Activated T-cell treated with anti-CD3 and anti-CD28 coated beads, Interleukin-2, amount 50 U/mL, for 24 hours (primary cell): ENCODE results near the gene TPD52L1.
"Not testable (repeated sequence)": the region's sequence is repeated elsewhere in the genome, so short reads cannot be mapped to it uniquely, and the experiment has no call there.

Experiments used
- DNase-seq: peaks from one replicate; pipeline ENCODE4 v3.0.0-alpha.2; 2020
- H3K27ac Mint-ChIP-seq: 2 replicates; pipeline ENCODE4 v1.8.0; 2020; ENCODE audit warnings: mild to moderate bottlenecking, mixed read lengths
- H3K27me3 Mint-ChIP-seq: 2 replicates; pipeline ENCODE4 v1.8.0; 2020; ENCODE audit warnings: mixed read lengths
- H3K36me3 Mint-ChIP-seq: 2 replicates; pipeline ENCODE4 v1.8.0; 2020; ENCODE audit warnings: low read depth, mixed read lengths
- H3K4me1 Mint-ChIP-seq: 2 replicates; pipeline ENCODE4 v1.8.0; 2020; ENCODE audit warnings: low read depth, mixed read lengths
- H3K4me3 Mint-ChIP-seq: 2 replicates; pipeline ENCODE4 v1.8.0; 2020; ENCODE audit warnings: mild to moderate bottlenecking, moderate library complexity, mixed read lengths
- H3K9me3 Mint-ChIP-seq: 2 replicates; pipeline ENCODE4 v1.8.0; 2020; ENCODE audit warnings: mixed read lengths

Gene TPD52L1

DNA sequence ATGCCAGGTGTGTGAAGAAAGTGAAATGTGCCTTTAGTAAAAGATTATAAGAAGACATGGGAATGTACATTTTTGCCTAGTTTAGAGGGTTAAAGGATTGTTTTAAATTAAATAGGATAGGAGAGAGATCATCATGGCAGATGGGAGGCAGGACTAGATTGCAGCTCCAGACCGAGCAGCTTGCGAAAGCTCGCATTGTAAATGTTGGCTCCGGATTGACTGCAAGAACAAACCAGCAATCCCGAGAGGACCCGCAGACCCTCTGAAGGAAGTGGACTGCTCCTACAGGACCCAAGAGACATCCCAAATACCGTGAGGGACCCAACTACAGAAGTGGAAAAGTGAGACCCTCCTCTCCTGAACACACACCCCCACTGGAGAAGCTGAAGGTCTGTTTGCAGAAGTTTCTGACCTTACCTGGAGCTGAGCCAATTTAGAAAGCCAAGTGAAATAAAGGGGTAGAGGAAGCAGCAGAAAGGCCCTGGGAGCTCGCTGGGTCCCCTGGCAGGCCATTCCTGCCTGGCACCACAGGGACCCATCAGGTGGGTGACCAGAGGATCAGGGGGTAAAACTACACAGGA, 30.0 kb upstream of the TPD52L1 start:
- H3K4me1 Mint-ChIP-seq: no peaks in the 10 kb centered on the region
- peaks cover 24% of the 10 kb centered on the region for H3K27me3 Mint-ChIP-seq
- no peak overlapping the region for H3K27ac Mint-ChIP-seq
- H3K9me3 Mint-ChIP-seq: no peaks in the 10 kb centered on the region
- DNase-seq: no peak
- H3K36me3 Mint-ChIP-seq: no peaks in the 10 kb centered on the region
- H3K4me3 Mint-ChIP-seq: no peak overlapping the region

DNA sequence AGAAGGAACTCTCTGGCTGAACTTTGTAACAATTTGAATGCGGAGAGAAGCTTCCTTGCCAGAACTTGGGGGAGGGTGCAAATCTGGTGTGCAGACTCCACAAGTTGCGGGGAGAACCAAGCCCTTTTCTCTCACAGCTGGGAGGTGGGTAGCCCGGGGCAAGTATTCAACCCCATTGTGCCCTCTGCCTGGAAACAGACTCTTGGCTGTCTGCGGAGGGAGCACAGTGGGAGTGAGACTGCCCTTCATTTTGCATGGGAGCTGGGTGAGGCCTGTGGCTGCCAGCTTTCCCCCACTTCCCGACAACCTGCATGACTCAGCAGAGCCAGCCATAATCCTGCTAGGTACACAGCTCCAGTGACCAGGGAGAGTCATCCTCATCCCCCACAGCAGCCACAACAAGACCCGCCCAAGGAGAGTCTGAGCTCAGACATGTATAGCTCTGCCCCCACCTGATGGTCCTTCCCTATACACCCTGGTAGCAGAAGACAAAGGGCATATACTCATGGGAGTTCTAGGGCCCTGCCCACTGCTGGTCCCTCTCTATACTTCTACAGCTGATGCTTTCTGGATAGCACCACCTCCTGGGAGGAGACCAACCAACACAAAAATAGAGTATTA, 29.4 kb upstream of the TPD52L1 start:
- DNase-seq: no peak

DNA sequence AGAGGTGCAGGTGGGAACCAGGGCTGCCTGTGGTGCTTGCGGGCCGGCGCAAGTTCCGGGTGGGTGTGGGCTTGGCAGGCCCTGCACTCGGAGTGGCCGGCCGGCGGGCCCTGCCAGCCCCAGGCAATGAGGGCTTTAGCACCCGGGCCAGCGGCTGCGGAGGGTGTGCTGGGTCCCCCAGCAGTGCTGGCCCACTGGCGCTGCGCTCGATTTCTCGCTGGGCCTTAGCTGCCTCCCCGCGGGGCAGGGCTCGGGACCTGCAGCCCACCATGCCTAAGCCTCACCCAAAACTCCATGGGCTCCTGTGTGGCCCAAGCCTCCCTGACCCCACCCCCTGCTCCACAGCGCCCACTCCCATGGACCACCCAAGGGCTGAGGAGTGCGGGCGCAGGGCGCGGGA, 27.7 kb upstream of the TPD52L1 start:
- H3K9me3 Mint-ChIP-seq, H3K27ac Mint-ChIP-seq, H3K4me1 Mint-ChIP-seq, H3K4me3 Mint-ChIP-seq, H3K36me3 Mint-ChIP-seq, DNase-seq: not testable (repeated sequence)
- peaks cover 20% of the 10 kb centered on the region for H3K27me3 Mint-ChIP-seq

More for the DNA sequence above, 29.4 kb upstream of the TPD52L1 start:
- Mint-ChIP-seq H3K9me3 (no peaks in the 10 kb centered on the region), H3K36me3 (no peaks in the 10 kb centered on the region), H3K27ac (no peak overlapping the region), H3K4me1 (no peaks in the 10 kb centered on the region), H3K4me3 (no peak overlapping the region), H3K27me3 (peaks cover 24% of the 10 kb centered on the region)

GRCh38 chr6:125129354-125129753, 24.2 kb upstream of the TPD52L1 start:
- no peaks in the 10 kb centered on the region for H3K4me1 Mint-ChIP-seq
- H3K27me3 Mint-ChIP-seq: peaks cover 6% of the 10 kb centered on the region
- H3K4me3 Mint-ChIP-seq: no peak overlapping the region
- H3K36me3 Mint-ChIP-seq: no peaks in the 10 kb centered on the region
- H3K27ac Mint-ChIP-seq: no peak overlapping the region
- no peaks in the 10 kb centered on the region for H3K9me3 Mint-ChIP-seq
- no peak for DNase-seq

DNA sequence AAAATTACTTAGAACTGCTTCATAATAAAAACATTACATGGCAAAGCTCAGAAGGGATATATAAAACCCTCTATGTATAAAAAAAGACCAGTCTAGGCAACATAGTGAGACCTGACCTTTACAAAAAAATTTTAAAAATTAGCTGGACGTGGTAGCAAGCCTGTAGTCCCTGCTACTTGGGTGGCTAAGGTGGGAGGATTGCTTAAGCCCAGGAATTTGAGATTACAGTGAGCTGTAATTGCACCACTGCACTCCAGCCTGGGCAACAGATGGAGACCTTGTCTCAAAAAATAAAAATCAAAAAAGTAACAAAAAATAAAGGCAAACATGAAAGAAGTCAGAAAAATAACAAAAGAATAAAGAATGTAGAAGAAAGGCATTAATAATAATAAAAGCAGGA, 21.5 kb upstream of the TPD52L1 start:
- Mint-ChIP-seq H3K36me3 (no peaks in the 10 kb centered on the region), H3K27me3 (peaks cover 2% of the 10 kb centered on the region), H3K27ac (no peak overlapping the region), H3K4me1 (no peaks in the 10 kb centered on the region), H3K9me3 (no peaks in the 10 kb centered on the region), H3K4me3 (no peak overlapping the region)
- no peak for DNase-seq

DNA sequence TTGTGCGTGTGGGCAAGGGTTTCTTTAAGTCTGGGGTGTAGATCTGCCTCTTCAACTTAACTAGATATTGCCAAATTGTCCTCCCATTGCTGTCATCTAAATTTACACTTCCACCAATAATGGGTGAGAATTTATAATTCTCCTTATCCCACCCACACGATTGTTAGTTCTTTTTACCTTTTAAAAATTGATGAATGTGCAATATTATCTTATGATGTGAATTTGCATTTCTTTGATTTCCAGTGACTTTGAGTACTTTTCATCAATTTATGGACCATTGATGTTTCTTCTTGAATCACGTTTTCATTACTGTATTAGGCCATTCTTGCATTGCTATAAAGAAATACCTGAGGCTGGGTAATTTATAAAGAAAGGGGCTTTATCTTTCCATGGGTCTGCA, 17.2 kb upstream of the TPD52L1 start:
- peaks cover 3% of the 10 kb centered on the region for H3K27me3 Mint-ChIP-seq
- H3K27ac Mint-ChIP-seq: no peak overlapping the region
- H3K4me3 Mint-ChIP-seq: no peak overlapping the region
- H3K36me3 Mint-ChIP-seq: no peaks in the 10 kb centered on the region
- no peaks in the 10 kb centered on the region for H3K4me1 Mint-ChIP-seq
- H3K9me3 Mint-ChIP-seq: no peaks in the 10 kb centered on the region
- no peak for DNase-seq

GRCh38 chr6:125138083-125138482, 15.5 kb upstream of the TPD52L1 start:
- DNase-seq: no peak
- H3K4me1 Mint-ChIP-seq: no peaks in the 10 kb centered on the region
- no peaks in the 10 kb centered on the region for H3K9me3 Mint-ChIP-seq
- no peak overlapping the region for H3K4me3 Mint-ChIP-seq
- H3K36me3 Mint-ChIP-seq: no peaks in the 10 kb centered on the region
- peaks cover 6% of the 10 kb centered on the region for H3K27me3 Mint-ChIP-seq
- H3K27ac Mint-ChIP-seq: no peak overlapping the region

GRCh38 chr6:125140808-125141207, 12.8 kb upstream of the TPD52L1 start:
- Mint-ChIP-seq H3K27ac (no peak overlapping the region), H3K4me3 (no peak overlapping the region), H3K4me1 (no peaks in the 10 kb centered on the region), H3K36me3 (no peaks in the 10 kb centered on the region), H3K27me3 (peaks cover 9% of the 10 kb centered on the region), H3K9me3 (no peaks in the 10 kb centered on the region)
- DNase-seq: no peak

DNA sequence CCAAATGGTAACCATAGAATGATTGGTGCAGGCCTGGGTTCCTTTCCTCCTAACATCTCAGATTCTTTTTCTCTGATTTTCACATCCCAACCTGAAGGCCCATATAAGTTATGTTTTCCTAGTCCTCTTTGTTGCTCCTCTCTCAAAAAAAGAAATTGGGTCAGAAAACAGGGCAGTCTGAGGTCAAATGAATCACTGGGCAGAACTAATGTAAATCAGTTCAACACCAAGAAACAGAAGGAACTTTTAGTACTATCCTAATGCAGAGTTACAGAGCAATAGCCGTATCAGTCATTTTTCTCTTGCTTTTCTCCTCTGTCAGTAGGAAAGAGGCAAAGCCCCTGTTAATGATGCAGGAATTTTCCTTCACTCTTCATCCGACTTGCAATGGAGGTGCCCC, 11.0 kb upstream of the TPD52L1 start:
- no peaks in the 10 kb centered on the region for H3K9me3 Mint-ChIP-seq
- H3K27ac Mint-ChIP-seq: no peak overlapping the region
- no peak for DNase-seq
- no peaks in the 10 kb centered on the region for H3K36me3 Mint-ChIP-seq
- peaks cover 22% of the 10 kb centered on the region for H3K27me3 Mint-ChIP-seq
- H3K4me3 Mint-ChIP-seq: no peak overlapping the region
- no peaks in the 10 kb centered on the region for H3K4me1 Mint-ChIP-seq

DNA sequence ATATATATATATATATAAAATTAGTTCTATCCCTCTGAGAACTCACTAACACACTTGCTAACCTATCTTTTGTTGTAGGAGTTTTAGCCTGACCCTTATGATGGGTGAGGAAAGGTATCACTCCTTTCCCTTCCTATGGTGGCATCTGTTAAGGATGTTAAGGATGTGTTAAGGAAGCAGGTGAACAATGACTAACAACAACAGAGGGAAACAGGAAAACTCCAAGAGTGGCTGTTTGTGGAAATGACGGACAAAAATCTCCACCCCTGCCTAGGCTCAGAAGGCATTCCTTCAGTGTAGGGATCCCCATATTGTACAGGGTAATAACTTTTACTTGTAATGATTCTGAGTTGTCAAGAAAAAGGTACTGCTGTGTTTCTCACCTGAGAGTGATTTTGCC, 8.8 kb upstream of the TPD52L1 start:
- H3K27ac Mint-ChIP-seq: no peak overlapping the region
- H3K4me3 Mint-ChIP-seq: no peak overlapping the region
- no peak for DNase-seq
- H3K9me3 Mint-ChIP-seq: no peaks in the 10 kb centered on the region
- peaks cover 33% of the 10 kb centered on the region for H3K27me3 Mint-ChIP-seq
- no peaks in the 10 kb centered on the region for H3K36me3 Mint-ChIP-seq
- H3K4me1 Mint-ChIP-seq: no peaks in the 10 kb centered on the region

DNA sequence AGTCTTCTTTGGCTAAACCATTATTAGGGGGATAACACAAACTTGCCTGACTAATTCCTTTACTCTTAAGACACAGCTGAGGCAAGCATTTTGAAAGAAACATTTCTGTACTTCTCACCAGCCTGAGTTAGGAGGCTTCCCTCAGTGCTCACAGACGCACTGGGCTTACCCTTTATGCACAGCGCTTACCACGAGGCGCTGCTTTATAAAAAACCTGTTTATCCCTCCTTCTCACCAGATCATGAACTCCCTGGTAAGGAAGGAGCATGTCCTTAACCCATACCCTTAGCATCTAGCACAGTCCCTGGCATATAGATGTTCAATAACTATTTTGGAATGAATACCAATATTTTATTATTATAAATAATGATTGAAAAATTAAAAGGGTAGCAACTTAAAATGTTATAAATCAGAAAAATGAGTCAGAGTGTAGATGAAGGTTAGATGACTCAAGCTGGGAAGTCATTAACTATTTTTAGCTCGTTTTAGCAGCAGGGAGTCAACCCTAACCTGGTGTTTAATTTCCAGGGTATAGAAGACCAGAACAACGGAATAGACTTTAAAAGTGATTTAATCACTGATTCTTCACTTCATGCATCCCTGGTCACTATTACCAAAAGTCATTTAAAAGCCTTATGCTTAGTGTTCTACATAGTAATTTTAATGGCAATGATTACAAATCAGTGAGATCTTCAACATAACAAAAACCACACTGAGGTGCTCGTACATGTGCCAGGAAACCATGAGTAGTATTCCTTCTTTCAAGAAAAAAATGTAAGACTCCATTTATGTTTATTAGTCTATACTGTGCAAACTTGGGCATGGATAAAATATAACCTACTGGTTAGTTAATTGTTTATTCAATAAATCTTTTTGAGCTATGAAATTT, 4.1 kb upstream of the TPD52L1 start:
- no peaks in the 10 kb centered on the region for H3K9me3 Mint-ChIP-seq
- no peak overlapping the region for H3K4me3 Mint-ChIP-seq
- H3K27me3 Mint-ChIP-seq: peaks cover 67% of the 10 kb centered on the region
- H3K36me3 Mint-ChIP-seq: no peaks in the 10 kb centered on the region
- DNase-seq: no peak
- peaks cover 6% of the 10 kb centered on the region for H3K4me1 Mint-ChIP-seq
- H3K27ac Mint-ChIP-seq: no peak overlapping the region

GRCh38 chr6:125151700-125152099, 1.9 kb upstream of the TPD52L1 start:
- peaks cover 9% of the 10 kb centered on the region for H3K4me1 Mint-ChIP-seq
- DNase-seq: no peak
- H3K9me3 Mint-ChIP-seq: no peaks in the 10 kb centered on the region
- no peak overlapping the region for H3K27ac Mint-ChIP-seq
- peaks cover 78% of the 10 kb centered on the region for H3K27me3 Mint-ChIP-seq
- no peak overlapping the region for H3K4me3 Mint-ChIP-seq
- H3K36me3 Mint-ChIP-seq: no peaks in the 10 kb centered on the region

DNA sequence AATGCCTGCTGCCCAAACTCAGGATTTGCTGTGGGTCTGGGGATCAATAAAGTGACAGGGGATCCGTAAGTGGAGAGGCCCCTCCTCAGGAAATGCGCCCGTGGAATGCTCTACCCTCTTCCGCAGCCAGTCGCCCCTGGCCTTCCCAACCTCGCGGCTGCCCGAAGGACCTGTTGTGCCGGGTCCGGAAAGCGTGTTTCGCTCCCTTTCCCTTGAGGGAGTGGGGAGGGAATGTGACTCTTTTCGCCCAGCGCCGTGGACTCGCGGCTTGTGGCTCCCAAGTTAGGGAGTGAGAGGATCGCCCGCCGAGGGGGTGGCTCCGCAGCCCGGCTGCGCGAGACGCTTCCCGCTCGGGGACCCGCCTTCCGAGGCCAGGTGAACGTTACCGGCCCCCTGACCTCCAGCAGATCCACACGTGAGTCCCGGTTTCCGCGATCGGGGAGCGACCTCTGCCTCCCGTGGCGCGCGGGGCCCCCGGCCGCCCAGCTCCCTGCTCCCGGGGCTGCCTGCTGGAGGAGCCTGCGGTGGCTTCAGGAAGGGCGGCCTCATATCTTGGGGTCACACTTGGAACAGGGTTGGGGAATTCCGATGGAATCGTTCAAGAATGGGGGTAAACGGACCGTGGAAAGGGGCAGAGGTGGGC, 666 bp downstream of the TPD52L1 start:
- Mint-ChIP-seq H3K4me1 (peaks cover 9% of the 10 kb centered on the region), H3K9me3 (no peaks in the 10 kb centered on the region), H3K27me3 (peaks cover 57% of the 10 kb centered on the region), H3K27ac (no peak overlapping the region), H3K36me3 (no peaks in the 10 kb centered on the region), H3K4me3 (peak overlapping the region; percentile 74)
- peak; percentile 35 for DNase-seq

GRCh38 chr6:125154761-125155135, 1.2 kb downstream of the TPD52L1 start:
- Mint-ChIP-seq H3K27ac (no peak overlapping the region), H3K4me1 (peaks cover 9% of the 10 kb centered on the region), H3K36me3 (no peaks in the 10 kb centered on the region), H3K4me3 (peak overlapping the region; percentile 51), H3K27me3 (peaks cover 56% of the 10 kb centered on the region), H3K9me3 (no peaks in the 10 kb centered on the region)
- peak; percentile 31 for DNase-seq

GRCh38 chr6:125155344-125155743, 1.8 kb downstream of the TPD52L1 start:
- no peak overlapping the region for H3K4me3 Mint-ChIP-seq
- H3K4me1 Mint-ChIP-seq: peaks cover 9% of the 10 kb centered on the region
- DNase-seq: no peak
- no peak overlapping the region for H3K27ac Mint-ChIP-seq
- no peaks in the 10 kb centered on the region for H3K9me3 Mint-ChIP-seq
- peaks cover 51% of the 10 kb centered on the region for H3K27me3 Mint-ChIP-seq
- H3K36me3 Mint-ChIP-seq: no peaks in the 10 kb centered on the region
